ENCODE data around the gene SAMD10. TPM values are rescaled to one million over a fixed set of nuclear protein-coding genes. Genes with fewer than 3 reads are reported as not detected.

The SAMD10 gene
- total and polyA plus RNA-seq, 2 experiments from 2014 or later: 1.6 to 11.0 TPM

DNA sequence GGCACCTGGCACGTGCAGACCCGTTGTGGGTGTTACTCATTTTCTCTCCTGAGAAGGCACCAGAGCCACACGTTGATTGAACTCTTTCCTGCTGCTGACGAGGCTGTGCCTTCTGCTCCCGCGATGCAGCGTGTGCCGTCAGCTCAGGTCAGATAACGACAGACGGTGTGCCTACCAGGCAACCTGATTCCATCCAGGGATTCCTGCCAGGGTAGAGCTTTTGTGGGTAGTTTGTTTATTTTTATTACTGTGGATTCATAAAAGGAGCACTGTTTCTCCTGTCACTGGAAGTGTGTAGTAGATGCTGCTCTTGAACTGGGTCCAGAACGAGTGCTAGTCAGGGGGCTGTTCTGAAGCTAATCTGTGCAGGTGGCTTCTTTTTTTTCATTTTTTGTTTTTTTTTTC, 22.2 kb upstream of the SAMD10 start:
- TF ChIP-seq EZH2 (IDR thresholded peaks at IDR 0.05; ENCODE audit: borderline replicate concordance): no peak
- no peak for TF ChIP-seq EZH2phosphoT487 (IDR thresholded peaks at IDR 0.05; ENCODE audit: low read depth, severe bottlenecking, unreplicated experiment)
- TF ChIP-seq, protein P1, sequence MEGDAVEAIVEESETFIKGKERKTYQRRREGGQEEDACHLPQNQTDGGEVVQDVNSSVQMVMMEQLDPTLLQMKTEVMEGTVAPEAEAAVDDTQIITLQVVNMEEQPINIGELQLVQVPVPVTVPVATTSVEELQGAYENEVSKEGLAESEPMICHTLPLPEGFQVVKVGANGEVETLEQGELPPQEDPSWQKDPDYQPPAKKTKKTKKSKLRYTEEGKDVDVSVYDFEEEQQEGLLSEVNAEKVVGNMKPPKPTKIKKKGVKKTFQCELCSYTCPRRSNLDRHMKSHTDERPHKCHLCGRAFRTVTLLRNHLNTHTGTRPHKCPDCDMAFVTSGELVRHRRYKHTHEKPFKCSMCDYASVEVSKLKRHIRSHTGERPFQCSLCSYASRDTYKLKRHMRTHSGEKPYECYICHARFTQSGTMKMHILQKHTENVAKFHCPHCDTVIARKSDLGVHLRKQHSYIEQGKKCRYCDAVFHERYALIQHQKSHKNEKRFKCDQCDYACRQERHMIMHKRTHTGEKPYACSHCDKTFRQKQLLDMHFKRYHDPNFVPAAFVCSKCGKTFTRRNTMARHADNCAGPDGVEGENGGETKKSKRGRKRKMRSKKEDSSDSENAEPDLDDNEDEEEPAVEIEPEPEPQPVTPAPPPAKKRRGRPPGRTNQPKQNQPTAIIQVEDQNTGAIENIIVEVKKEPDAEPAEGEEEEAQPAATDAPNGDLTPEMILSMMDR (IDR thresholded peaks at IDR 0.05; ENCODE audit: poor library complexity): no peak
- Histone ChIP-seq H4K20me1 (ENCODE audit: insufficient read depth, poor library complexity, severe bottlenecking) (peaks cover 11% of the 10 kb centered on the region), H2AFZ (no peak overlapping the region), H3K4me2 (no peak overlapping the region), H3K27me3 (no peaks in the 10 kb centered on the region), H3K9me2 (replicated peaks; ENCODE audit: insufficient read depth) (no peaks in the 10 kb centered on the region), H3K9me3 (ENCODE audit: low read depth) (no peaks in the 10 kb centered on the region), H3K36me3 (replicated peaks; ENCODE audit: insufficient read depth, low read depth) (no peaks in the 10 kb centered on the region), H3K79me2 (no peaks in the 10 kb centered on the region), H3K4me3 (no peak overlapping the region), H3K27ac (no peak overlapping the region), H3K4me1 (ENCODE audit: insufficient read depth) (no peaks in the 10 kb centered on the region)
- no peak for DNase-seq (ENCODE audit: low spot score)
- WGBS (ENCODE audit: low lambda C conversion rate, missing lambda C conversion rate): 81% methylated on average over 11 of the region's 11 CpGs

DNA sequence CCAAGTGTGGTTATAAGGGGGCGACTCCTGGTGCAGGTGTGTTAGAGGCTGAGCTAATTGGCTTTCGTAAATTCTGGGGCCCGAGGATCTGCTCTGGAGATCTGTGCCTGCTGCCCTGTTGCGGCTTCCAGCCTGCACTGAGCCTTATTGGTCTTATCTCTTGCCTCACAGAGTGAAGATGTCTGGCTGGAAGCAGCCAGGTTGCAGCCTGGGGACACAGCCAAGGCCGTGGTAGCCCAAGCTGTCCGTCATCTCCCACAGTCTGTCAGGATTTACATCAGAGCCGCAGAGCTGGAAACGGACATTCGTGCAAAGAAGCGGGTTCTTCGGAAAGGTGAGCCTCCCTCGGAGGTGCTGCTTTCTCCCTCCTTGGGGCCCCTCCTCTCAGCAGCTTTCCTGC, 21.5 kb upstream of the SAMD10 start:
- no peaks in the 10 kb centered on the region for H3K9me2 ChIP-seq (replicated peaks; ENCODE audit: insufficient read depth)
- TF ChIP-seq, protein P1 (IDR thresholded peaks at IDR 0.05; ENCODE audit: poor library complexity): no peak
- no peak for TF ChIP-seq EZH2phosphoT487 (IDR thresholded peaks at IDR 0.05; ENCODE audit: low read depth, severe bottlenecking, unreplicated experiment)
- no peaks in the 10 kb centered on the region for H3K79me2 ChIP-seq
- no peak for DNase-seq (ENCODE audit: low spot score)
- no peak overlapping the region for H3K4me2 ChIP-seq
- H2AFZ ChIP-seq: no peak overlapping the region
- H3K9me3 ChIP-seq (ENCODE audit: low read depth): no peaks in the 10 kb centered on the region
- no peaks in the 10 kb centered on the region for H3K36me3 ChIP-seq (replicated peaks; ENCODE audit: insufficient read depth, low read depth)
- H3K4me1 ChIP-seq (ENCODE audit: insufficient read depth): no peaks in the 10 kb centered on the region
- 95% methylated on average over 12 of the region's 12 CpGs for WGBS (ENCODE audit: low lambda C conversion rate, missing lambda C conversion rate)
- no peak overlapping the region for H3K4me3 ChIP-seq
- no peaks in the 10 kb centered on the region for H3K27me3 ChIP-seq
- peaks cover 9% of the 10 kb centered on the region for H4K20me1 ChIP-seq (ENCODE audit: insufficient read depth, poor library complexity, severe bottlenecking)
- H3K27ac ChIP-seq: no peak overlapping the region

DNA sequence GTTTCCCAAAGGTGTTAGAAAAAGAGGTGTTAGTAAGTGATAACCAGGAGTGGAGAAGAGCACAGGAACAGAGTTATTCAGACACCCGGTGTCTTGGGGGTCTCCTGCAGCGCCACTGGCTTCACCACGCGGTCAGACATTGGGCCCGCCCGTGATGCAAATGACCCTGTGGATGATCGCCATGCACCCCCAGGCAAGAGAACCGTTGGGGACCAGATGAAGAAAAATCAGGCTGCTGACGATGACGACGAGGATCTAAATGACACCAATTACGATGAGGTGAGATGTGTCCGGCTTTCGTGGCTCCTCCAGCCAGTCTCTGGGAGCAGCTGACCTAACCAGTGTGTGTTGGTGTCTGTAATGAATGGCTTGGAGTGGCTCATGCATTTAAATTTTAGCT, 3.5 kb upstream of the SAMD10 start:
- DNase-seq (ENCODE audit: low spot score): no peak
- H3K27ac ChIP-seq: no peak overlapping the region
- no peaks in the 10 kb centered on the region for H3K9me3 ChIP-seq (ENCODE audit: low read depth)
- no peak overlapping the region for H3K4me2 ChIP-seq
- TF ChIP-seq, protein P1 (IDR thresholded peaks at IDR 0.05; ENCODE audit: poor library complexity): no peak
- no peak for TF ChIP-seq EZH2phosphoT487 (IDR thresholded peaks at IDR 0.05; ENCODE audit: low read depth, severe bottlenecking, unreplicated experiment)
- no peaks in the 10 kb centered on the region for H3K36me3 ChIP-seq (replicated peaks; ENCODE audit: insufficient read depth, low read depth)
- H3K27me3 ChIP-seq: no peaks in the 10 kb centered on the region
- H3K4me1 ChIP-seq (ENCODE audit: insufficient read depth): peaks cover 28% of the 10 kb centered on the region
- peaks cover 6% of the 10 kb centered on the region for H4K20me1 ChIP-seq (ENCODE audit: insufficient read depth, poor library complexity, severe bottlenecking)
- no peaks in the 10 kb centered on the region for H3K9me2 ChIP-seq (replicated peaks; ENCODE audit: insufficient read depth)
- no peak overlapping the region for H3K4me3 ChIP-seq
- WGBS (ENCODE audit: low lambda C conversion rate, missing lambda C conversion rate): 96% methylated on average over 14 of the region's 14 CpGs
- H2AFZ ChIP-seq: no peak overlapping the region
- peaks cover 27% of the 10 kb centered on the region for H3K79me2 ChIP-seq

Measured in hepatocyte (in vitro differentiated cells).